HG02870 (cell line): ENCODE results near the gene GRIN3B.
"Not testable (repeated sequence)": the region's sequence is repeated elsewhere in the genome, so short reads cannot be mapped to it uniquely, and the experiment has no call there.

Experiments
- ATAC-seq: cut with Tn5 transposase; IDR thresholded peaks from one replicate; pipeline ENCODE4 v1.9.1; 2021; ENCODE audit warnings: mild to moderate bottlenecking, moderate library complexity; ENCODE audit not compliant: unreplicated experiment

Gene GRIN3B

DNA sequence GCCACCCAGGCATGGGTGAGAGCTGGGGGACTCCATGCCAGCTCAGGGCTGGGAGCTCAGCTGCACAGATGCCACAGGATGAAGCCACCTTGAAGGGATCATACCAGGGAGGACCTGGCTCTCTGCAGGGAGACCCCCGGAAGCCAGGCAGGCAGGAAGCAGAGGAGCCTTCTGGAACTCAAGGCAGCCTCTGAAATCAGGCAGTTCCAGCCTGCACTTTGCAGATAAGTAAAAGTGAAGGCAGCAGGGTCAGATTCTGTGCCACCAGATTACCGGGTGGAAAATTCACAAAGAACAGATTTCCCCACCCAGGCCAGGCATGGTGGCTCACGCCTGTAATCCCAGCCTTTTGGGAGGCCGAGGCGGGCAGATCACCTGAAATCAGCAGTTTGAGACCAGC, 18.2 kb downstream of the GRIN3B start:
- no peak for ATAC-seq

DNA sequence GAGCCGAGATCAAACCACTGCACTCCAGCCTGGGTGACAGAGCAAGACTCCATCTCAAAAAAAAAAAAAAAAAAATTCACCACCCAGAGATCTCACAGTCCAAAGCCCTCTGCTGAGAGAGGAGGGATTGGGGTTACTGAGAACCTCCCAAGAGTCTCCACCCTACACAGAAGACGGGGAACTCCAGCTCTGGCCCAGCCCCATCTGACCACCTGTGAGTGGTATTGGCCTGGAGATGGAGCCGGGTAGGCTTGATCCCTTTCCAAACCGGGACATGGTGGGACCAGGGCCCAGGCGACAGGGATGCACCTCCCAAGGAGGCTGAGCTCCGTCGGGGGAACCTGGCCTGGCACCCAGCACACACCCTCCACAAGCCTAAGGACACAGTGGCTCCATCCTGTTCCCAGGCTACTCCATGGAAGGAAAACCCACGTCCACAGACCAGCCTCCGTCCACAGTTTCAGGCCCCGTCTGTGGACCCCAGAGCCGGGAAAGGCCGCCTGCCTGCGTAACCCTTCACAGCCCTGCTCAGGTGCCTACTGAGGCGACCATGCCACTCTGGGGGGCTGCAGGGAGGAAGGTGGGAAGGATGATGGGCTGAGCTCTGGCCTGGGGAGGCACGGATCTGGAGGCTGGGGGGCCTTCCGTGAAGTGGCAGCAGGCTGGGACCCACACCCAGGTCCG, 18.9 kb downstream of the GRIN3B start:
- no peak for ATAC-seq

DNA sequence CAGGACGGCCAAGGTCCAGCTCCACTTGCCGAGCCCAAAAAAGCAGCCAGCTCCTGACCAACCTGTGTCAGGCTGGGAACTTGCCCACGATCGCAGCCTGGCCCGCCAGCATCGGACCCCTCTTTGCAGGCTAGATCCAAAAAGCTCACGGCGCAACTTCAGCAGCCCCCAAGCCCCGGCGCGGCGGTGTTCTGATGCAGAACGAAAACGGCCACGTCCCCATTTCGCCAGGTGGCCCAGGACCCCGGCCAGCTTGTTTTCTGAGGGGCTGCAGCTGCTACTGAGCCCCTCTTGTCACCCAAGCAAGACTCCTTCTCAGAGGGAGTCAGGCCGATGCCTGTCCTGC, 19.4 kb downstream of the GRIN3B start:
- no peak for ATAC-seq

- no peak for ATAC-seq
Measured at GRCh38 chr19:1019980-1020867, 20.0 kb downstream of the GRIN3B start.

DNA sequence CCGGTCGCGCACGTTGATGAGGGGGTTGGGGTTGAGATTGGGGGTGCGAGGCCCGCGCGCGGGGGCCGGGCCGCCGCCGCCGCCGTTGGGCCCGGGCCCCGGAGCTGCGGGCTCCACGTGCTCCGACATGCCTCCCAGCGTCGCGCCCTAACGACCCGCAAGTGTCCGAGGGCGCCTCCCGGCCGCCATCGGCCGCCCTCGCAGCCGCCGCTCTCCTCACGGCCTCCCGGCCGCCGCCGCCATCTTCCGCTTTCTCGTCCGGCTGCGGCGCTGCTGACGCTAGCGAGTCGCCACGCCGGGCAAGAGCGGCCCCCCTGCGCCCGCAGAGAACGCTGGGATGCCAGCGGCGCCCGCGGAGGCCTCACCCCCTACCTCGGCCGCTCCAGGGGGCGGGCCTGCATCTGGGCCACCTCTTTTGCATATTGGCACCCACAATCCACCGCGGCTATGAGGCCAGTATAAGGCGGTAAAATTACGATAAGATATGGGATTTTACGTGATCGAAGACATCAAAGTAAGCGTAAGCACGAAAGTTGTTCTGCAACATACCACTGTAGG, 20.7 kb downstream of the GRIN3B start, which contains the start of gene TMEM259:
TMEM259 (minus strand) TSS at position 256 of the 558 bp plus-strand sequence; CDS start at position 129, 127 bp downstream.
- ATAC-seq, result peak; percentile 69

DNA sequence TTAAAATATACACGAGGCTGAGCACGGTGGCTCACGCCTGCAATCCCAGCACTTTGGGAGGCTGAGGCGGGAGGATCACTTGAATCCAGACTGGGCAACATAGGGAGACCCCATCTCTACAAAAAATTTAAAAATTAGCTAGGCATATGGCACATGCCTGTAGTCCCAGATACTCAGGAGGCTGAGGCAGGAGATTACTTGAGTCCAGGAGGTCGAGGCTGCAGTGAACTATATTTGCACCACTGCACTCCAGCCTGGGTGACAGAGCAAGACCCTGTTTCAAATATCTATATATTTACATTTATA, 23.6 kb downstream of the GRIN3B start:
- ATAC-seq, result not testable (repeated sequence)

DNA sequence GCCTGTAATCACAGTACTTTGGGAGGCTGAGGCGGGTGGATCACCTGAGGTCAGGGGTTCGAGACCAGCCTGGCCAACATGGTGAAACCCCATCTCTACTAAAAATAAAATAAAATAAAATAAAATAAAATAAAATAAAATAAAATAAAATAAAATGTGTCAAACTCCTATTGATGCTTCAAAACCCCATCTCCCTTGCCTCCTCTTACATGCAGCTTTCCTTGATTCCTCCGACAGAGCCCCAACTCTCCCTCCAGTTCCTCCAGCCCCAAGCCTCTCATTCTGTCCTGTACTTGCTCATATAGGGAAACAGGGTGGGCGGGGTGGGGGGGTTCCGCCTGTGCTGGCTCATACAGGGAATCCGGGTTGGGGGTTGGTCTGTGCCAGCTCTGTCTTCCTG, 24.9 kb downstream of the GRIN3B start:
- not testable (repeated sequence) for ATAC-seq

DNA sequence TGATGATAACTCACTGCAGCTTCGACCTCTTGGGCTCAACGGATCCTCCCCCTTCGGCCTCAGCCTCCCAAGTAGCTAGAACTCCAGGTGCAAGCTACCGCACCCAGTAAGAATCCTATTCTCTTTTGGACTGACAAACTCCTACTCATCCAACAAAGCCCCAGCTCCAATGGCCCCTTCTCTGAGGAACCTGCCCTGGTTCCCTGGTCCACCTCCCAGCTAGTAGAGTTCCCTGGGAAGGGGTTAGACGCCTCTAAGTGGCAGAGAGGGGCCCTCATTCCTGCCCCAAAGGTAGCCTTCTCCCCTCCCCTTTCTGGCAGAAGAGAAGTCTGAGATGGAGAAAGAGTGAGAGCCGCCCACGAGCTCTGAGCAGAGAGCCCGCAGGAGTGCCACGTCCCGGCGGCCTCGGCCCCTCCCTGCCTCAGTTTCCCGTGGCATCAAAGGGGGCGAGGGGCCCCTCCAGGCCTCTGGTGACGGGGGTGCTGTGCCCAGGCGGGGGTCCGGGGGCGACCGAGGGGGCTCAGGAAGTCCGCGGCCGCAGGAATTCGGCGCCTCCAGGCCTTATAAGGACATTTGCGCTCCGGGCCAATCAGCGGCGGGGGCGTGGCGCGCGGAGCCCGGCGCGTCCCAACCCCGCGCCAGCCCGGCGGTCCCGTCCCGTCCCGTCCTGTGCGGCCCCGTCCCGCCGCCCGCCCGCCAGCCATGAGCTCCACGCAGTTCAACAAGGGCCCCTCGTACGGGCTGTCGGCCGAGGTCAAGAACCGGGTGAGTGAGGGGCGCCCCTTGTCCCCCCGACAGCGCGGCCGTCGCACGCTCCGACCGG, 26.0 kb downstream of the GRIN3B start, which contains the start of gene CNN2:
CNN2 (plus strand) TSS at position 649 of the 823 bp plus-strand sequence; CDS start at position 703, 54 bp downstream.
- ATAC-seq, result no peak

DNA sequence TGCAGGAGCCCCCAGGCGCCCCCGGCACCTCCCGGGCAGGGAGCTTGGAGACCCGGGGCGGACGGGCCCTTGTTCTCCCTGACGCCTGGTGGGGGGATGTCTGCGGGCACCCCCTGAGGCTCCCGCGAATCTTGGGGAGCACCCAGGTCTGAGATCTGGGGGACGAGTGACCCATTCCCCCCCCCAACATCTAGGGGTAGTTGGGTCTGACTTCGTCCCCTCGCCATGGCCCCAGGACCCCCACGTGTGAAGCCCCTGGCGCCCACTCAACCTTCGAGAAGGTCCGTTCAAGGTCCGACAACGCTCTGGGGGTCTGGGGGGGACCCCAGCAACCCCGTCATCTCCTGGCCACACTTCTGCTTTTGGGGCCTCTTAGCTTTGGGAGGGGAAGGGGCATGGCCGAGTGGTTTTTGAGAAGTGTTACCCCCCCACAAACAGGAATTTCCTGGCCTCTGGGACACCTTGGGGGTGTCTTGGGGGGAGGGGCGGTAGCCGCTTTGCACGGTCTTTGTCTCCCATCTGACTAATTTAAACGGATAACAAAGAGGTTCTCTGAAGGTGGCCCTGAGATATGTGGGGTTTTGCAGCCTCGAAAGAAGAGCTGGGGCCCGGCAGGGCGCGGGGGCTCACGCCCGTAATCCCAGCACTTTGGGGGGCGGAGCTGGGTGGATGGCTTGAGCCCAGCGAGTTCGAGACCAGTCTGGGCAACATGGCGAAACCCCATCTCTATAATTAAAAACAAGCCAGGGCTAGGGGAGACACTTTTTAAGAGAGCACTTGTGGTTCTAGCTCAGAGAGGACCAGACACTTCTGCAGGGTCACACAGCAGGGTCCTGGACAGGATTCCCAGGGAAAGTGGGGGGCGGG, 26.8 kb downstream of the GRIN3B start:
- no peak for ATAC-seq

DNA sequence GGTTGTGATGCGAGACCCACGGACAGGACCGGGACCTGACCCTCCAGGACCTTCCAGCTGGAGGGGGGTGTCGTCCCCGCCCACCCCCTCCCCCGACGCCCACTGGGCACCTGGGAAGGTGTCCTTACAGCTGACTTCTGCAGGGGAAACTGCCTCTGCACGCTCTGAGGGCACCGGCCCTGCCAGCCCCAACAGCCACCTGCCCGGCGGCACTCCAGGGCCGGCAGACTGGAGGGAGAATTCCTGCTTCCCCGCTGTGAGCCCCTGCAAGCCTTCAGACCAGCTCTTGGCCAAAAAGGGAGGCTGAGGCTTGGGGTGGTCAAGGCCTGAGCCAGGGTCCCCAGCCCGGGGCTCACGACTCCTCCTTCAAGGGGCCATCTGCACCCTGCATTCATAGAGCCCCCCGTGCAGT, 27.4 kb downstream of the GRIN3B start:
- ATAC-seq, result no peak

DNA sequence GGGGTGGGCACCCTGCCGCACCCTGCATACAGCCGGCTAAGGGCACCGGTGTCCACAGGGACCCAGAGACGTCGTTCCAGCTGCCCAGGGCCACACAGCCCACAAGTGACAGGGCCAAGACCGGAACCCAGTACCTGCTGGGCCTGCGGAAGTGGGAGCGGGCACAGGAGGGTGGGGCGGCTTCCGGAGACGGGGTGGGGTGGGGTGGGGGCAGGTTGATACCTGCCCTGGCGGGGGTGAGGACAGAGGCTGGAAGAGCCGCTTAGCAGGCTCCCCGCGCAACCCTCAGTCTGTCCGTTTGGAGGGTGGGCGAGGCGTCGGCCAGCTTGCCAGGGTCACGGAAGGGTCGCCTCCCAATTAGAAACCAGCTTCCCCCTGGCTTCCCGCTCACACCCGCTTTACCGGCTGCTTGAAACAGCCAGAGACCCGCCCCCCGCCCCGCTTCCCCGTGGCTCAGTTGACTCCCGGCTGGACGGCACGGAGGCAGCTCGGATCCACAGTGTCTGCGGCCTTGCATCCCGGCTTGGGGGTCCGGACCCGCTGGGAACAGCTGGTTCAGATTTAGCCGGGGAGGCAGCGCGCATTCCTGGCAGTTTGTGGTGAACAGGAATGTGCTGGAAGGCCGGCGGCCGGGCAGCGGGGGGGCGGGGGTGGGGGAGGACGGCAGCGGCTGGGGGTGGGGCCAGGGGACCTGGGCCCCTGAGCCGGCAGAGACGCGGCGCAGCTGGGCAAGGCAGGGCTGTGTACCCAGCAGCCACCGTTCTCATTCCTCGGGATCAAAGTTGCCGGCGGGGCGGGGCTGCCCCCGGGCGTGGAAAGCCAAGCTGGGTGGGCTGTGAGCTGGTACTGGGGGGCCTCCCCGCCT, 28.1 kb downstream of the GRIN3B start:
- no peak for ATAC-seq

GRCh38 chr19:1032264-1032867, 32.1 kb downstream of the GRIN3B start:
- ATAC-seq, result no peak

GRCh38 chr19:1035998-1036621, 35.9 kb downstream of the GRIN3B start:
- ATAC-seq, result no peak

DNA sequence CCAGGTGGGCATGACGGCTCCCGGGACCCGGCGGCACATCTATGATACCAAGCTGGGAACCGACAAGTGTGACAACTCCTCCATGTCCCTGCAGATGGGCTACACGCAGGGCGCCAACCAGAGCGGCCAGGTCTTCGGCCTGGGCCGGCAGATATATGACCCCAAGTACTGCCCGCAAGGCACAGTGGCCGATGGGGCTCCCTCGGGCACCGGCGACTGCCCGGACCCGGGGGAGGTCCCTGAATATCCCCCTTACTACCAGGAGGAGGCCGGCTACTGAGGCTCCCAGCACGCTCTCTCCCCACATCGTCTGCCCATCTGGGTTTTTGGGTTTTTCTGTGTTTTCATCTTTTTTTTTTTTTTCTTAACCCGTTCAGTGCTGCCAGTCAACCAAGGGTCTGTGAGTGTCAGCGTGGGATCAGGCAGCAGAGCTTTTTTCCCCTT, 37.4 kb downstream of the GRIN3B start:
- ATAC-seq, result no peak

DNA sequence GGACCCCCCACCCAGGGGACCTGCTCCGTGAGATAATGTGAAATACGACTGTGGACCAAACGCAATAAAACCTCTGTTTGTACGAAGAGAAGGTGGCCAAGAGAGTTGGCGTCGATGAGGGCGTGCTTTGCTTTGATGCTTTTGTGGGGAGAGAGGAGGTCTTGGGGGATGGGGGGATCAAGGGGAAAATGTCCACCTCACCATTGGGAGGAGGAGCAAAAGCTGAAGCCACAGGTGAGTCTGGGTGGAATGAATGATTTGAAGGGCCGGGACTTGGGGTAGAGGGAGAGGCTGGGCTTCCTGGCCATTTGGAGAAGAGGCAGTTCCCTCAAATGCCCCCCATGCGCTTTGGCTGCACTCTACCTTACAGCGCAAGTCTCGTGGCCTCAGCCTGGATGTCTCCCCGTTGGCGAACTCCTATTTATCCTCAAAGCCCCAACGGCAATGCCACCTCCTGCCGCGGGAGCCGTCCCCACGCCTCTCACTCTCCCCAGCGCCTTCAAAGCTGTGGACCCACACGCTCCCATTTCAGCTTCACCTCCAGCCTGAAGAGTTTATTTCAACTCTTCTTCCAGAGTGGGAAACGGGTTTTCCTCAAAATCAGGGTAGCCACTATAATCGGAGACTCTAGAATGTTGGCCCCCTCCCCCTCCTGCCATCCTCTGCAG, 38.9 kb downstream of the GRIN3B start:
- no peak for ATAC-seq

GRCh38 chr19:1039646-1040475, 39.6 kb downstream of the GRIN3B start, which contains the start of gene ABCA7:
TSS of gene ABCA7 (plus strand) at chr19:1040107. CDS start at chr19:1041362, 1,255 bp downstream.
- peak; percentile 70 for ATAC-seq
